ENCODE data around the gene PRICKLE1. TPM values are rescaled to one million over a fixed set of nuclear protein-coding genes. Genes with fewer than 3 reads are reported as not detected.

The PRICKLE1 gene
- total and polyA plus RNA-seq, 2 of the 13 experiments (the other 11 are each of a cell fraction or from before 2014, with no cell fraction given), result not detected

DNA sequence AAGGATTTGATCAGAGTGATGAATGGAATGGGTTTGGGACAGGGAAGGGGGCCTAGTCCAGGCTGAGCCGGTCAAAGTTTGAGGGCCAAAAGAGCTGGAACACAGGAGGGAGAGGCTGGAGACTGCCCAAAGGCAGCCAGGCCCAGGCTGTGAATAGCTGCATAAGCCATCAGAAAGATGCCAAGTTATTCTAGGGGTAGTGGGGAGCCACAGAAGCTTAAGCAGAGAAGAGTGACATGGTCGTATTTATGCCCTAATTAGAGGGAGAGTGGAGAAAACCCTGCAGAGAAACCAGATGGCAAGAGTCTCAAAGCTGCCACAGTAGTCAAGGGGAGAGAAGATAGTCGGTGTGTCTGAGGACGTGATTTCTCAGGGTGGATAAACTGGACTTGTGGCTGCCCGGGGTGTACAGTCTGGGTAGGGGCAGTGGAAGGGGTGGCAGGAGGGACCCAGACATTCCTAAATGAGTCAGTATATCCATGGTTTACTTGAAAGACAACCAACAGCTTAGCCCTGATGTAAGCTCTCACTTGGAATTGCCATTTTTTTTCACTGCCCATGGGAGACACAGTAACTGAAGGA, 99.2 kb downstream of the PRICKLE1 start:
- ATAC-seq, result no peak
- Histone ChIP-seq H3K27me3 (ENCODE audit: control insufficient read depth in 1 of 2, insufficient read depth in 2 of 2, low read length in 2 of 2) (0 out of 5 replicates have a peak, but pooled peaks cover 0 to 16% of the 10 kb centered on the region in 2 experiments), H3K36me3 (replicated peaks in 1 of 2; ENCODE audit: control insufficient read depth in 1 of 2, insufficient read depth in 2 of 2, low read length in 2 of 2) (no peaks in the 10 kb centered on the region), H2AFZ (ENCODE audit: low read length) (no peak overlapping the region), H3K4me2 (ENCODE audit: low read depth, low read length) (no peak overlapping the region), H3K9ac (ENCODE audit: insufficient read depth, low read depth, low read length) (no peak overlapping the region), H3K4me3 (replicated peaks in 1 of 3; ENCODE audit: insufficient read depth in 1 of 3, low read depth in 2 of 3, low read length in 3 of 3) (no peak overlapping the region), H3K27ac (ENCODE audit: extremely low read length, insufficient read depth, low read length) (no peak overlapping the region), H4K20me1 (ENCODE audit: insufficient read depth, low read length) (no peaks in the 10 kb centered on the region), H3K4me1 (ENCODE audit: insufficient read depth, low read length) (no peaks in the 10 kb centered on the region), H3K79me2 (ENCODE audit: insufficient read depth, low read length) (no peaks in the 10 kb centered on the region), H3K9me3 (ENCODE audit: low read length) (no peaks in the 10 kb centered on the region)
- intact Hi-C loops (cut with micrococcal nuclease; ENCODE audit: unreplicated experiment) (no loop called here), in situ Hi-C loops (cut with HindIII; ENCODE audit: extremely low pct_ligation_motif_present, low pct_unique_long_range_greater_than_20kb) (loop anchor here (25.0 kb wide), 1 partner anchor 847 kb away; no protein-coding TSS in a partner anchor)
- ChIA-PET CTCF (ENCODE audit: low intra/inter-chr PET ratio, low total read pairs) (no interaction called here), POLR2A (no interaction called here)
- DNase-seq (ENCODE audit: low spot score), result no peak
- FAIRE-seq, result no peak
- BruUV-seq (replicated peaks), result no TSS peak
- TF ChIP-seq ZNF619 (CRISPR knock-in tag; IDR thresholded peaks at IDR 0.05) (no peak), NR2F1 (CRISPR knock-in tag; IDR thresholded peaks at IDR 0.05) (no peak), KLF15 (CRISPR knock-in tag; IDR thresholded peaks at IDR 0.05; ENCODE audit: borderline replicate concordance) (no peak), ZNF788 (CRISPR knock-in tag; IDR thresholded peaks at IDR 0.05; ENCODE audit: borderline replicate concordance) (no peak), ZNF205 (CRISPR knock-in tag; IDR thresholded peaks at IDR 0.05) (no peak), CHD4 (IDR thresholded peaks at IDR 0.05; ENCODE audit: borderline replicate concordance, low read length) (no peak)
- TF ChIP-seq, protein P1, sequence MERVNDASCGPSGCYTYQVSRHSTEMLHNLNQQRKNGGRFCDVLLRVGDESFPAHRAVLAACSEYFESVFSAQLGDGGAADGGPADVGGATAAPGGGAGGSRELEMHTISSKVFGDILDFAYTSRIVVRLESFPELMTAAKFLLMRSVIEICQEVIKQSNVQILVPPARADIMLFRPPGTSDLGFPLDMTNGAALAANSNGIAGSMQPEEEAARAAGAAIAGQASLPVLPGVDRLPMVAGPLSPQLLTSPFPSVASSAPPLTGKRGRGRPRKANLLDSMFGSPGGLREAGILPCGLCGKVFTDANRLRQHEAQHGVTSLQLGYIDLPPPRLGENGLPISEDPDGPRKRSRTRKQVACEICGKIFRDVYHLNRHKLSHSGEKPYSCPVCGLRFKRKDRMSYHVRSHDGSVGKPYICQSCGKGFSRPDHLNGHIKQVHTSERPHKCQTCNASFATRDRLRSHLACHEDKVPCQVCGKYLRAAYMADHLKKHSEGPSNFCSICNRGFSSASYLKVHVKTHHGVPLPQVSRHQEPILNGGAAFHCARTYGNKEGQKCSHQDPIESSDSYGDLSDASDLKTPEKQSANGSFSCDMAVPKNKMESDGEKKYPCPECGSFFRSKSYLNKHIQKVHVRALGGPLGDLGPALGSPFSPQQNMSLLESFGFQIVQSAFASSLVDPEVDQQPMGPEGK (CRISPR knock-in tag; IDR thresholded peaks at IDR 0.05), result no peak
- TF ChIP-seq, protein P2, sequence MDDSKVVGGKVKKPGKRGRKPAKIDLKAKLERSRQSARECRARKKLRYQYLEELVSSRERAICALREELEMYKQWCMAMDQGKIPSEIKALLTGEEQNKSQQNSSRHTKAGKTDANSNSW (CRISPR knock-in tag; IDR thresholded peaks at IDR 0.05; ENCODE audit: borderline replicate concordance), result no peak
- 20% methylated on average over 5 of the region's 5 CpGs for WGBS (ENCODE audit: low lambda C conversion rate)
